ENCODE data around the gene EPHB3. TPM values are rescaled to one million over a fixed set of nuclear protein-coding genes. Genes with fewer than 3 reads are reported as not detected.
"Not testable (repeated sequence)": the region's sequence is repeated elsewhere in the genome, so short reads cannot be mapped to it uniquely, and the experiment has no call there.

The EPHB3 gene
- total RNA-seq, 1 donor from 2014 or later, result 3.9 TPM

DNA sequence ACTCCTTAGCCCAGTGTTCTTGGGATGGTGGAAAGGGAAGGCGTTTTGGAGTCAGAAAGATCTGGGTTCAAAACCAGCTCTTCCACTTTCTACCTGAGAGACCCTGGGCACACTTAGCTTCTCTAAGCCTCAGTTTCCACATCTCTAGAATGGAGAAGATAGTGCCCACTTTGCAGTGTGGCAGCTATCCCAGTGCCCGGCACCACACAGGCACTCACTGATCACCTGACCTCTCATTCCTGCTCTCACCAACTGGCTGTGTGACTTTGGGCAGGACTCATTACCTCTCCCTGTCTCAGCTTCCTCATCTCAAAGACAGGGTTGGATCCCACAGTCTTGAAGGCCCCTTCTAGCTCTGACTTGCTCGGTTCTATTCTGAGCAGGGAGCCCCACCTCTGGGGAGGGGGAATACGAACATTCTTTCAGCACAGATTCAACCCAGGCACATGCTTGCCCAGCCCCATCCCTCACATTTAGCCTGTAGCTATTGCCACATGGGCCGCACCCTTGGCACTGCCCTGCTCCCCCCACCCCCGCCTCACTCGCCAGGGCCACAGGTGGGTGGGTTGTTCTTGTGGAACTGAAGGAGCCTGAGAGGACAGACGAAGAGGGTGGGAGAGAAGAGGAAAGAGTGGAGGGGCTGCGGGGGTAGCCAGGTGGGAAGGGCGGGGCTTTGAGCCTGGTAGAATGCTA, 39.2 kb downstream of the EPHB3 start:
- DNase-seq, result no peak

DNA sequence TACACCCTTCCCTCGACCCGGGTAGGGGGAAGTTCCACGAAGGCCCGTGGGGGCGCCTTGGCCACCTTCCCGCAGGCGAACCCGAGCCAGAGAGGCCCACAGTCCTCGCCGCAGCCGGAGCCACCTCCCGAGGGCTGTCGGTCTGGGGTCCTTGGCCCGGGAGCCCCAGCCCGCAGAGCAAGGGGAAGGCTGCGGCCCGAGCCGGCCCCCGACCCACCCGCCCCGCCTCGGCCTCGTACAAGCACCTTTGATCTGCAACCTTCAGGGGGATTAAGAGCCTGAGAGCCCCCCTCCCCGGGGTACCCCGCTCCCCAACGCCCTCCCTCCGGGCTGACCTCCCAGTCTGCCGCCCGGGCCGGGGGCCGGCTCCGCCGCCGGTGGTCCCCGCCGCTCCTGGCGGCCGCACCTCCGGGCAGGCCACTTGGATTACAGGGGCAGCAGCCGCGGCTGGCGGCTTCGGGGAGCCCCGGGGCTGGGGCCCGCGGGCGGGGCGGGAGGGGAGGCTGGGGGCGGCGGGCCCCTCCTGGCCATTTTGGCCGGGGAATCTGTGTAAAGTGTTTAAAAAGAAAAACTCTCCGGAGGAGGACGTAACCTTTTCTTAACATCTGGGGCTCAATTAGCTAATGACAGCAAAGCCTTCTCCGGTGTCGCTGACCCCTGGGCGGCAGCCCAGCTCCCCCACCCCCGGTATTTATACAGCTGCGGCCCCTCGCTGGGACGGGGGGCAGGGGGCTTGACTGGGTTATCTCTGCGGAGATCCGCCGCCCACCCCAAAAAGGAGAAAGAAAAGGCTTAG, 40.2 kb downstream of the EPHB3 start:
- no peak for DNase-seq

DNA sequence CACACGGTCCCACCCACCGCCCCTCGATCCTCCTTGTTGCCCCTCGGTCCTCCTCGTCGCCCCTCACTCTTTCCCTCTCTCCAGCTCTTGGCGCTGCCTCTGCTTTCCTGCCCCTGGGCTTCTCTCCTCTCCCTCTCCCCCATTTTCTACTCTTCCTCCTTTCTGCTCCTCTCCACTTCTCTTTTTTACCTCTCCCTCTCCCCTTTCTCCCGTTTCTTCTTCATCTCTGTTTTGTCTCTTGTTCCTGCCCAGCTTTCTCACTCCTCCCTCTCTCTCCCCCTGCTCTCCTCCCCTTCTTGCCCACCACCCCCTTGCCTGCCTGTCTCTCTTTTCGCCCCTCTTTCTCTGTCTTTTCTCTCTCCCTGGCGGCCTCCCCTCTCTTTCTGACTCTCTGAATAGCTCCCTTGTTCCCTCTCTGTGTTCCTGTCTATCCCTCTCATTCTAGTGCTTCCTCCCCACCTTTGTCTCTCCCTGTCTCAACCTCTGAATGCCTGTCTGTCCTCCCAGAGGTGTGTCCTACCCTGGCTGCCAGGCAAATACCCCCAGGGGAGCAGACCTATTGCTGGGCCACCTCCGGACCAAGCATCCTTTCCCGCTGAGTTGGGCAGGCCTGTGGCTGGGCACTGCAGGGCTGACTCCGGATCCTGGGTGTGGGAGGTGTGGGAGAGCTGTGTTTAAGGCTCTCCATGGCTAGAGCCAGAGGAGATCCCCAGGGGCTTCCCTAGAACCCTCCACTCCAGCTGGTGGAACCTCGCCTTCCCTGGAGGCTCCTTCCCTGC, 41.0 kb downstream of the EPHB3 start:
- no peak for DNase-seq

- no peak for DNase-seq
Measured at GRCh38 chr3:184603151-184604030, 41.8 kb downstream of the EPHB3 start.

DNA sequence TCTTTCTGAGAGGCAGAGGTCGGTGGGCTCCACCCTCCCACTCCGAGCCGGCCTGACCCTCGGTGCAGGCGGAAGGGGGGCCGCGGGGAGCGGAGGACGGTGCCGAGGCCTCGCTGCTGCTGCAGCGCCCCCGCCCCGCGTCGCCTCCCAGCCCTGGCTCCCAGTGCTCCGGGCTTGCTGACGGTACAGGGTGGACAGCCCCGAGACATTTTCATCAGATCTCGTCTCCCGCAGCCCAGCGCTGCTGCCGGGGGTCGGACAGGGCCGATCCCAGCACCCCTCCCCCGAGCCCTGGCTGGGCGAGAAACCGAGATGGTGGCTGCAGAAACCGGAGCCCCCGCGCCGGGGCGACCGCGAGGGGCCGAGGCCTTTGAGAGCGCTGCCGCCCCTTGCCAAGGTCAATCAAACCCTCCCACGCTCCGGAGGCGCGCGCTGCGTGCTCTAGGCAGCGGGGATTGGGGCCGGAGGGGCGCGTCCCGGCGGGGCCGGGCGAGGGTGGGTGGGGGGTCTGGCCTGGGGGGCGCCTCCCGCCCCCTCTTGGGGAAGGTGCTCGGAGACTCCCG, 42.5 kb downstream of the EPHB3 start:
- no peak for DNase-seq

- no peak for DNase-seq
Measured at GRCh38 chr3:184604615-184605290, 43.2 kb downstream of the EPHB3 start.

GRCh38 chr3:184608209-184608608, 46.6 kb downstream of the EPHB3 start:
- no peak for DNase-seq

DNA sequence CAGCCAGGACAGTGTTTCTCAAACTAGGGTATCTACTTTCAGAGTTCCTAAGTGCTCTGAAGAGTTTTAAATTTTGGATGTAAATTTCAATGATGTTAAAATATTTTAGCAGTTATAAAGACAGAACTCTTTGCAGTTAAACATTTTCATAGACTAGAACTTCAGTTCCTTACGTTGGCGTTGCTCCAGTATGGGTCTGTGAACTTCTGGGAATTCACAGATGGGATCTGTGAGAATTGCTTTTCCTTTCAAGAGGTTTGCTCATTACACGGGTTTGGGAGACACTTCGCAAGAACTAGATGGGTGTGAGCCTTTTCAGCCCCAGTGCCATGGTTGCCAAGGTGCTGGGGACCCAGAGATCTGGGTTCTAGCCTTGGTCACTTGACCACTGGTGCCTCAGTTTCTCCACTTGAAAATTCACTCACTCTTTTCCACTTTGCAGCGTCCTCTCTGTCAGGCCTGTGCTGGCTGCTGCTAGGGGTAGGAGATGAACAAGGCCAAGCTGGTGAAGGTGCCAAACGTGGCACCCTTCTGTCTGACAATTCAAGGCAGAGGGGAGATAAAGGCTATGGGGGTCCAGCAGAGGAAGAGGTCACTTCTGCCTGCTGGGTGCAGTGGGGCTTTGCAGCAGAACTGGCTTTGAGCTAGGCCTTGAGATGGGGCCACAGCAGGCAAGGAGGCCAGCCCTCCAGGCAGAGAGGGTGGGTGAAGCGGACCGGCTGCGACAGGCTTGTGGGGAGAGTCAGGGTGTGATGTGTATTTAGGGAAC, 48.1 kb downstream of the EPHB3 start:
- no peak for DNase-seq

GRCh38 chr3:184610245-184610871, 48.8 kb downstream of the EPHB3 start:
- DNase-seq, result no peak

- DNase-seq, result no peak
Measured at GRCh38 chr3:184611607-184612281, 50.2 kb downstream of the EPHB3 start.

- DNase-seq, result no peak
Measured at GRCh38 chr3:184615396-184615795, 53.8 kb downstream of the EPHB3 start.

- DNase-seq, result no peak
Measured at GRCh38 chr3:184616436-184616835, 54.9 kb downstream of the EPHB3 start.

DNA sequence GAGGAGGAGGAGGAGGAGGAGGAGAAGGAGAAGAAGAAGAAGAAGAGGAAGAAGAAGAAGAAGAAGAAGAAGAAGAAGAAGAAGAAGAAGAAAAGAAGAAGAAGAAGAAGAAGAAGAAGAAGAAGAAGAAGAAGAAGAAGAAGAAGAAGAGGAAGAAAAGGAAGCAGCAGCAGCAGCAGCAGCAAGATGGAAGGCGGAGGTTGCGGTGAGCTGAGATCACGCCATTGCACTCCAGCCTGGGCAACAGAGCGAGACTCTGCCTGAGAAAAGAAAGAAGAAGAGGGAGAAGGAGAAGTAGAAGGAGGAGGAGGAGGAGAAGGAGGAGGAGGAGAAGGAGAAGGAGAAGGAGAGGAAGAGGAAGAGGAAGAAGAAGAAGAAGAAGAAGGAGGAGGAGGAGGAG, 55.7 kb downstream of the EPHB3 start:
- not testable (repeated sequence) for DNase-seq

DNA sequence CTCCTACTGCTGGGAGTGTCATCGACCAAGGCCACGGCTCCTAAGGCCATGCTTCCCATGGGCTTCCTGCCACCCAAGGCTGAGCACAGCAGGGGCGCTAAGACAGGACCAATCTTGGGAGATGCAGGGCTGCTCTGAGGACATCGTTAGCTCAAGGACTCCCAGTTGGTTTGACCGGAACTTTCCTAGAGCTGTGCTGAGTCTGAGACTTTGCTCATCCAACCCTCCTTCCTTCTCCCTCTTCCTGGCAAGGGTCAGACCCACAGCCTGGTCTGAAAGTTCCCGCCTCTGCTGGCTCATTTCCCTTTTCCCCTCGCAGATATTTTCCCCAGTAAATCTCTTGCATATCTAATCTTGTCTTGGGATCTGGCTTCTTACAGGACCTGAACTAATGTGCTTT, 57.2 kb downstream of the EPHB3 start:
- DNase-seq, result no peak

DNA sequence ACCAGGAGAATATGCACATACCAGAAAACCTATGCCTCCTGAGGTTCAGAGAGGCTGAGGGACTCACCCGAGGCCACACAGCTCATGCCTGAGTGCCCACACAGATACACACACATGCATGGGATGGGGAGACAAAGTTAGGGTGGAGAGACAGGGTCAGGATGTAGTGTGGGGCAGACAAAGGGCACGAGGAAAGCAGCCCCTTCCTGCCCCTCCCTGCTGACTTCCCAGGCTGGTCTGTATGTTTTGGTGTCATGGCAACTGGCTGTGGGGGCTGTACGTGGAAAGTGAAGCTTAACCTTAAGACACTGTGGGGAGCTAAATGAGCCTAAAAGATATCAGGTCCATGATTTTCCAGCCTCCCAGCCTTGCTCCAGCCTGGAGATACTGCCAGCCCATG, 57.8 kb downstream of the EPHB3 start:
- no peak for DNase-seq

DNA sequence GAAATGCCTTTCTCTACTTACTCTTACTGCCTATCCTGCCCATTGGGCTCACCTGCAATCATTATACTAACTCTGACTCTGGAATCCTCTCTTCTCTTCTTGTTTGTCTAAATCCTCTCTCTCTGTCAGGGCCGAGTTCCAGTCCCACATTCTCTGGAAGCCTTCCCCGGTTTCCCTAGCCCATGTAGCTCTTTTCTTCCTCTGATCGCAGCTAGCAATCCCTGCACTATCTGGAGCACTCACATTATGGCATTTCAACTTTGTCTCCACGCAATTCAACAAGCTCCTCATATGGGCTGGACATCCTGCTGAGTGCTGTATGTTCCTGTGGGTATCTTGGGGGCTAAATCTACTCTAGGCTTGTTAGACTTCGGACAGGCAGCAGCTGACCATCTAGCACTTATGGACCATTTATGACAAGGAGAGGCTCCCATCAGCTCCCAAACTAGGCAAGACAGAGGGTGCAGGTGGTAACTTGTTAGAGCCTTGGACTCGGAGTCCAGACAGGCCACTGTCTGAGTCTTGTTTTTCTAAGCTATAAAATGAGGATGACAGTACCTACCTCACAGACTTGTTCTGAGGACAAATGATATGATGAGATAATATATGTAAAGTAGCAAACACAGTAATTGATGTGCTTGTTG, 58.3 kb downstream of the EPHB3 start:
- DNase-seq, result no peak

- no peak for DNase-seq
Measured at GRCh38 chr3:184620475-184621119, 59.0 kb downstream of the EPHB3 start.

DNA sequence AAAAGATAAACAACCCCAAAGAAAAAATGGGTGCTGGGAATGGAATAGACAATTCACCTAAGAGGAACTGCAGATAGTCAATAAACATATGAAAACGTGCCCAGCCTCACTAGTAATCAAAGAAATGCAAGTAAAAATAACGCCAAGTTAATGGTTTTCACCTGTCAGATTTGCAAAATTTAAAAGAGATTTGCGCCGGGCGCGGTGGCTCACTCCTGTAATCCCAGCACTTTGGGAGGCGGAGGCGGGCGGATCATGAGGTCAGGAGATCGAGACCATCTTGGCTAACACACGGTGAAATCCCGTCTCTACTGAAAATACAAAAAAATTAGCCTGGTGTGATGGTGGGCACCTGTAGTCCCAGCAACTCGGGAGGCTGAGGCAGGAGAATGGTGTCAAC, 60.6 kb downstream of the EPHB3 start:
- DNase-seq, result not testable (repeated sequence)
